D721Med (cell line): ENCODE measurements around the gene CRTC1.

Experiments used
- DNase-seq: peaks from one replicate; pipeline ENCODE4 v3.0.0; 2011; ENCODE audit warnings: low spot score; ENCODE audit not compliant: insufficient read length
- FAIRE-seq: peaks from 2 replicates; lab custom pipeline; 2011; peaks lifted over from hg19 to GRCh38; lab: Jason Lieb, UNC
- TF ChIP-seq, protein P1 (sequence below): IDR thresholded peaks from 2 replicates; pipeline ENCODE4 v1.5.1; 2012; ENCODE audit warnings: mild to moderate bottlenecking, control low read depth; ENCODE audit not compliant: insufficient read depth; ENCODE audit errors: missing control alignments

Gene CRTC1, protein sequence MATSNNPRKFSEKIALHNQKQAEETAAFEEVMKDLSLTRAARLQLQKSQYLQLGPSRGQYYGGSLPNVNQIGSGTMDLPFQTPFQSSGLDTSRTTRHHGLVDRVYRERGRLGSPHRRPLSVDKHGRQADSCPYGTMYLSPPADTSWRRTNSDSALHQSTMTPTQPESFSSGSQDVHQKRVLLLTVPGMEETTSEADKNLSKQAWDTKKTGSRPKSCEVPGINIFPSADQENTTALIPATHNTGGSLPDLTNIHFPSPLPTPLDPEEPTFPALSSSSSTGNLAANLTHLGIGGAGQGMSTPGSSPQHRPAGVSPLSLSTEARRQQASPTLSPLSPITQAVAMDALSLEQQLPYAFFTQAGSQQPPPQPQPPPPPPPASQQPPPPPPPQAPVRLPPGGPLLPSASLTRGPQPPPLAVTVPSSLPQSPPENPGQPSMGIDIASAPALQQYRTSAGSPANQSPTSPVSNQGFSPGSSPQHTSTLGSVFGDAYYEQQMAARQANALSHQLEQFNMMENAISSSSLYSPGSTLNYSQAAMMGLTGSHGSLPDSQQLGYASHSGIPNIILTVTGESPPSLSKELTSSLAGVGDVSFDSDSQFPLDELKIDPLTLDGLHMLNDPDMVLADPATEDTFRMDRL

DNA sequence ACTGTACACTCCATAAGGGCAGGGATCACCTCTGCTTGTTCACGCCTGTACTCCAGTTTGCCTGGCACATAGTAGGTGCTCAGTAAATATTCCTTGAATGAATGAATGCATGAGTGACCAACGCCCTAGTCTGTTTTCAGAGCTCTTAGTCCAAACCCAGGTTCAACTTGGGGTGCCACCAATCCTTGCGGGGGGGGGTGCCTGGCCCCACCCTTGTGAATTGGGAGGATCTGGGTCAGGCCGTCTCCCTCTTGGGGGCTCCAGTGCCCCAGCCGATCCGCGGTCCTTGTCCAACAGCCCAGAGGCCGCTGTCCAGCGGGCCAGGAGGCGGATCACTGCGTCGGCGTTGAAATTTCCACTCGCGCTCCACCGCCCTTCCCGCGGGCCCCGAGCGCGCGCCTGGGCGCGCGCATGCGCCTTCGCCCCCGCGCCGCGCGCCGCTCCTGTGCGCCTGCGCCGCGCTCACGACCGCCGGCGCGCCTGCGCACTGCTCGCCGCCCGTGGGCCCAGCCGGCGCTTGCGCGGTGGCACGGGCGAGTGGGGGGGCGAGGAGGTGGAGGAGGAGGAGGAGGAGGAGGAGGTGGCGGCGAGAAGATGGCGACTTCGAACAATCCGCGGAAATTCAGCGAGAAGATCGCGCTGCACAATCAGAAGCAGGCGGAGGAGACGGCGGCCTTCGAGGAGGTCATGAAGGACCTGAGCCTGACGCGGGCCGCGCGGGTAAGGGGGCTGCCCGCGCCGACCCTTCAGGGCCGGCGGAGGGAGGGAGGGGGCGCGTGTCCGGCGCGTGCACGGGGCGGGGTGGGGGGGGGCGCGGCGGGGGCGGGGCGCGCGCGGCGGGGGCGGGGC is at the start of gene CRTC1:
Gene CRTC1 (plus strand): TSS at position 572 of the 849 bp plus-strand sequence. CDS start 23 bp downstream, at position 595.
- TF ChIP-seq, protein P1, sequence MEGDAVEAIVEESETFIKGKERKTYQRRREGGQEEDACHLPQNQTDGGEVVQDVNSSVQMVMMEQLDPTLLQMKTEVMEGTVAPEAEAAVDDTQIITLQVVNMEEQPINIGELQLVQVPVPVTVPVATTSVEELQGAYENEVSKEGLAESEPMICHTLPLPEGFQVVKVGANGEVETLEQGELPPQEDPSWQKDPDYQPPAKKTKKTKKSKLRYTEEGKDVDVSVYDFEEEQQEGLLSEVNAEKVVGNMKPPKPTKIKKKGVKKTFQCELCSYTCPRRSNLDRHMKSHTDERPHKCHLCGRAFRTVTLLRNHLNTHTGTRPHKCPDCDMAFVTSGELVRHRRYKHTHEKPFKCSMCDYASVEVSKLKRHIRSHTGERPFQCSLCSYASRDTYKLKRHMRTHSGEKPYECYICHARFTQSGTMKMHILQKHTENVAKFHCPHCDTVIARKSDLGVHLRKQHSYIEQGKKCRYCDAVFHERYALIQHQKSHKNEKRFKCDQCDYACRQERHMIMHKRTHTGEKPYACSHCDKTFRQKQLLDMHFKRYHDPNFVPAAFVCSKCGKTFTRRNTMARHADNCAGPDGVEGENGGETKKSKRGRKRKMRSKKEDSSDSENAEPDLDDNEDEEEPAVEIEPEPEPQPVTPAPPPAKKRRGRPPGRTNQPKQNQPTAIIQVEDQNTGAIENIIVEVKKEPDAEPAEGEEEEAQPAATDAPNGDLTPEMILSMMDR = no peak
- peak; percentile 88 for DNase-seq
- no peak for FAIRE-seq

DNA sequence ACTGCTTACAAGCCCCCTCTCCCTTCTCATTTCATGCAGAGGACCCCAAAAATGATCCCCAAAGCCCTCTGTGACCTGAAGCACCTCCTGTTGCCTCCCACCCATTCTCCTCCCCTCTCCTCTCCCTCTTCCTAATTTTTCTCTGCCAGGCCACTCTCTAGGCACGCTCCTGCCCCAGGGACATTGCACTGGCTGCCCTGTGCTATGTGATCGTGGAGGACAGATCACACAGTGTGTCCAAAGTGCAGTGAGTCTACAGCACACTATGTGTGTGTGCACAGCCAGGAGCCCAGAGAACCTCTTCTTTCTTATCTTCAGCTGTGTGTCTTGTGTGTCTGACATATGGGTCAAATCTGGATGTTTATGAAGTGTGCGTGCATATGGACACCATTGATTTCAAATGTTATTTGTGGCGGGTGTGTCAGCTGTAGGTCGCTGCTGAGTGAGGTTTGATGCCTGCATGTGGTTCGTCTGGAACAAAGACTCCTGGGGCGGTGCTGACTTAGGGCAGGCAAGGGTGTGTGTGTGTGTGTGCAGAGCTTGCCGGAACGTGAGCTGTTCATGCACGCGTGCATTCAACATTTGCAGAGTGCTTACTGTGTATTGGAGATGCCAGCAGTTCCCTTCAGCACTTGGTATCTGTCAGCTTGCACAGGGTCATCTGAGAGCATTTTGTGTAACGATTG is 48.7 kb upstream of the CRTC1 start:
- FAIRE-seq = no peak
- no peak for DNase-seq
- TF ChIP-seq, protein P1 = no peak

DNA sequence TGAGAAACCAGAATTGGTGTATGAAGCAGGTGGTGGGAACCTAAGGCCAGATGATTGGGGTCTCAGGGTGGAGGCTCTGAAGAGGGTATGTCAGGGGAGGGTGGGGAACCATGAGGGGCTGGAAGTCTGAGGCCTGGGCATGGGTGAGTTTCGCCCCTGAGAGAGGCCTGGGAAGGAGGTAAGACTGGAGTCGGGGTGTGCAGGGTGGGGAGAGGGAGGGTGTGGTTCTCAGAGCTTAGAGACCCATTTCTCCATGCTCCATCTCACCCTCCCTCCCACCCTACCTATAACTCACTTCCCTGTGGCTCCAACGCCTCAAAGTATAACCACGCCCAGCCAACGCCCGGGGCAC is 47.7 kb upstream of the CRTC1 start:
- FAIRE-seq (no peak), DNase-seq (no peak)
- TF ChIP-seq, protein P1 = no peak

DNA sequence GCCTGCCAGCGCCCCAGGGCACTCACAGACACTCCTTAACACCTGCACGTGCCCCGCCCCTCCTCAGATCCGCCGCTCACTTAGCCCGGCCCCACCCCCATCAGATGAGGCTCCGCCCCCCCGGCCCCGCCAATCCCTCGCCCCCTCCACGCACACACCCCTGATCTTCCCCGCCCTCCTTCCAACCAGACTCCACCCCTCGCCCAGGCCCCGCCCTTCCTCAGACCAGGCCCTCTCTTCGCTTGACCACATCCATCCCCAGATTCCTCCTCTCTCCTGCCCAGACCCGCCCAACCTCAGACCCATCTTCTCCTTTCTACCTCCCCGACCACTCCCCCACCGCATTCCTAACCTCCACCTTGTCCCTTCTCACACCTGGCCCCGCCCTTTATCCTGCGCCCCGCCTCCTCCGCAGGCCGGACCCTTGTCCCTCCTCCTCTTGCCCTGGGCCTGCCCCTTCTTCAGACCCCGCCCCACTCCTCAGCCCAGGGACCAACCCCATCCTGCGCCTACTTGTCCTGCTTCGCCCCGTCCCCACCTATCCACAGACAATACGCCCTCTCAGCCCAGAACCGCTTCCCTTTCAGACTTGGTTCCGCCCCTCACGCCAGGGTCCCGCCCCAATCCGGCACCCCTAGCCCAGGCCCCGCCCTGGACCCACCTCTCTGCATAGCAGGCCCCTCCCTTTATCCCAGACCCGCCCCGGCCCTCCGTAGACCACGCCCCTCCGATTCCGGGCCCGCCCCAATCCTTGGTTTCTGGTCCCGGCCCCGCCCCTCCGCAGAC is 47.1 kb upstream of the CRTC1 start:
- no peak for FAIRE-seq
- TF ChIP-seq, protein P1 = no peak
- peak; percentile 86 for DNase-seq

DNA sequence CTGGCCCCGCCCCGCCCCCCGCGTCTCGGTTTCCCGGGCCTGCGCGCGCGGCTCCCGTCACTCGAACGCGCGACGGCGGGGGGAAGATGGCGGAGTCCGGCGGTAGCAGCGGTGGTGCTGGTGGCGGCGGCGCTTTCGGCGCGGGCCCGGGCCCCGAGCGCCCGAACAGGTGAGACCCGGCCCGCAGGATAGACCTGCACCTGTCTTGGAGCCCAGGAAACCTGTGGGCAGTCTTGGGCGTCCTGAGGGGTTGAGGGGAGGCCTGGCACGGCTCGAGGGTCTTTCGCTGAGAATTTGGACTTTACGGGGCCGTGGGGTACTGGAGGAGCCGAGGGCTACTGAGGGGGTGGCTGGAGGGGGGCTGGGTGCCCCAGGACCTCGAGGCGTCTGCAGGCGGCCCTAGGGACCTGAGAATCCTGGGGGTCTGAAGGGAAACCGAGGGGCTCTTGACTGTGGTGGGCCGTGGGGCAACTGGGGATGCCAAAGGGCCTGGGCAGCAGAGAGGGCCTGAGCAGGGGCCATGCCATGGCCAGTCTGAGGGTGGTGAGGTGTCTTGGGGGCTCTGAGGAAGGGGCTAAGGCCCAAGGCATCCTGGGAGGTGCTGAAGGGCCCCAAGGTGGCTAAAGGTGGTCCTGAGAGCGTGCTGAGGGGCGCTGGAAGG is 46.4 kb upstream of the CRTC1 start, which contains the start of gene KLHL26:
Gene KLHL26 (plus strand): TSS at position 60 of the 661 bp plus-strand sequence. CDS start 27 bp downstream, at position 87.
- no peak for DNase-seq
- TF ChIP-seq, protein P1 = no peak
- no peak for FAIRE-seq
